ENCODE measurements around the gene SMCP.

DNA sequence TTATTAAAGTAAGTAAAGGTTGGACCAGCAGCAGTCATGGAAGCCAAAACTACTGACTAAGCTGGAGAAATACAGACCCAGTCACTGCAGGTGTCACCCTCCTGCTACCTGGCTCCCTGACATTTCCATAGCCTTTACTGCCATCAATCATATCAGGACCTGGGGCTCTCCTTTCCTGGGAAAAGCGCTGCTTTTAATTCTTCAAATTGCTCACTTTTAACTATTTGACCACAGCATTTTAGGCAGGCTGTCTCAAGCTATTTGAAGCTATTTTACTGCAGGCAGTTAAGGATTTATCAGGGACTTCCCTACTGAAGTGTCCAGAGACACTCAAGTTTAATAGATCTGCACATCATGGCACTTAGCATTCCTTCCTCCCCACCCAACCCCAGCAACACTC lies 34.3 kb downstream of the SMCP start:
- TF ChIP-seq, protein P1, sequence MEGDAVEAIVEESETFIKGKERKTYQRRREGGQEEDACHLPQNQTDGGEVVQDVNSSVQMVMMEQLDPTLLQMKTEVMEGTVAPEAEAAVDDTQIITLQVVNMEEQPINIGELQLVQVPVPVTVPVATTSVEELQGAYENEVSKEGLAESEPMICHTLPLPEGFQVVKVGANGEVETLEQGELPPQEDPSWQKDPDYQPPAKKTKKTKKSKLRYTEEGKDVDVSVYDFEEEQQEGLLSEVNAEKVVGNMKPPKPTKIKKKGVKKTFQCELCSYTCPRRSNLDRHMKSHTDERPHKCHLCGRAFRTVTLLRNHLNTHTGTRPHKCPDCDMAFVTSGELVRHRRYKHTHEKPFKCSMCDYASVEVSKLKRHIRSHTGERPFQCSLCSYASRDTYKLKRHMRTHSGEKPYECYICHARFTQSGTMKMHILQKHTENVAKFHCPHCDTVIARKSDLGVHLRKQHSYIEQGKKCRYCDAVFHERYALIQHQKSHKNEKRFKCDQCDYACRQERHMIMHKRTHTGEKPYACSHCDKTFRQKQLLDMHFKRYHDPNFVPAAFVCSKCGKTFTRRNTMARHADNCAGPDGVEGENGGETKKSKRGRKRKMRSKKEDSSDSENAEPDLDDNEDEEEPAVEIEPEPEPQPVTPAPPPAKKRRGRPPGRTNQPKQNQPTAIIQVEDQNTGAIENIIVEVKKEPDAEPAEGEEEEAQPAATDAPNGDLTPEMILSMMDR (IDR thresholded peaks at IDR 0.05), result no peak
- no peak for TF ChIP-seq POLR2A (IDR thresholded peaks at IDR 0.05)
